Lower leg skin (tissue), 3 donors: ENCODE data around the gene NCKAP5.

ENCODE experiments used
- CTCF ChIP-seq, 3 donors: fragments of 450-650 bp; IDR thresholded peaks; one replicate each; pipeline ENCODE4 v1.5.1; 2016; ENCODE audit warnings: antibody characterized with exemption in 3 of 3, mild to moderate bottlenecking in 3 of 3, moderate library complexity in 2 of 3
- POLR2A ChIP-seq, 2 donors: fragments of 450-650 bp; IDR thresholded peaks; one replicate each; pipeline ENCODE4 v1.6.1; 2016 to 2017; ENCODE audit warnings: antibody characterized with exemption in 2 of 2, mild to moderate bottlenecking in 1 of 2, moderate library complexity in 1 of 2

- TF ChIP-seq POLR2A (IDR thresholded peaks at IDR 0.05) (no peak), CTCF (IDR thresholded peaks at IDR 0.05) (no peak)
Measured at GRCh38 chr2:133271105-133271504, 297.2 kb downstream of the NCKAP5 start.
